ENCODE results near the gene SYNPO2.

- TF ChIP-seq CTCF (IDR thresholded peaks at IDR 0.05) (no peak), EZH2 (IDR thresholded peaks at IDR 0.05; ENCODE audit: borderline replicate concordance, insufficient read depth, low read depth, low read length, poor library complexity, severe bottlenecking) (no peak)
Observed at GRCh38 chr4:118883861-118884260, 4.8 kb upstream of the SYNPO2 start.

Data from B cell (primary cell).